ENCODE data around the gene NOTCH1.
"Not testable (repeated sequence)": the region's sequence is repeated elsewhere in the genome, so short reads cannot be mapped to it uniquely, and the experiment has no call there.

NOTCH1 gene

GRCh38 chr9:136578915-136579649 lies 33.2 kb upstream of the NOTCH1 start:
- peak; percentile 50 for DNase-seq (ENCODE audit: low spot score)

- DNase-seq (ENCODE audit: low spot score): no peak
Measured at GRCh38 chr9:136578626-136578914, 32.7 kb upstream of the NOTCH1 start.

GRCh38 chr9:136577941-136578625 lies 32.2 kb upstream of the NOTCH1 start:
- no peak for DNase-seq (ENCODE audit: low spot score)

GRCh38 chr9:136576269-136576626 lies 30.4 kb upstream of the NOTCH1 start:
- DNase-seq (ENCODE audit: low spot score): no peak

- no peak for DNase-seq (ENCODE audit: low spot score)
Measured at GRCh38 chr9:136575626-136576268, 29.9 kb upstream of the NOTCH1 start.

GRCh38 chr9:136574606-136575005 lies 28.8 kb upstream of the NOTCH1 start:
- not testable (repeated sequence) for DNase-seq (ENCODE audit: low spot score)

GRCh38 chr9:136572828-136573625 lies 27.2 kb upstream of the NOTCH1 start:
- no peak for DNase-seq (ENCODE audit: low spot score)

GRCh38 chr9:136572003-136572827 lies 26.4 kb upstream of the NOTCH1 start:
- DNase-seq (ENCODE audit: low spot score): peak; percentile 68

GRCh38 chr9:136571531-136571930 lies 25.7 kb upstream of the NOTCH1 start:
- DNase-seq (ENCODE audit: low spot score): no peak

- no peak for DNase-seq (ENCODE audit: low spot score)
Measured at GRCh38 chr9:136570916-136571315, 25.1 kb upstream of the NOTCH1 start.

- DNase-seq (ENCODE audit: low spot score): no peak
Measured at GRCh38 chr9:136570191-136570845, 24.5 kb upstream of the NOTCH1 start.

GRCh38 chr9:136569526-136570148 lies 23.8 kb upstream of the NOTCH1 start:
- no peak for DNase-seq (ENCODE audit: low spot score)

GRCh38 chr9:136568288-136569081 lies 22.6 kb upstream of the NOTCH1 start:
- no peak for DNase-seq (ENCODE audit: low spot score)

GRCh38 chr9:136567651-136568287 lies 21.9 kb upstream of the NOTCH1 start:
- peak; percentile 93 for DNase-seq (ENCODE audit: low spot score)

- DNase-seq (ENCODE audit: low spot score): peak; percentile 36
Measured at GRCh38 chr9:136566901-136567300, 21.1 kb upstream of the NOTCH1 start.

- DNase-seq (ENCODE audit: low spot score): no peak
Measured at GRCh38 chr9:136566553-136566895, 20.7 kb upstream of the NOTCH1 start.

- no peak for DNase-seq (ENCODE audit: low spot score)
Measured at GRCh38 chr9:136565715-136566552, 20.1 kb upstream of the NOTCH1 start.

- DNase-seq (ENCODE audit: low spot score): no peak
Measured at GRCh38 chr9:136565086-136565714, 19.4 kb upstream of the NOTCH1 start.
